DOHH2 (cell line): ENCODE measurements around the gene NAP1L5.

Experiments used
- H3F3A ChIP-seq: fragments of 200-600 bp; sonication (generic), shearing (Covaris generic); 2 replicates; pipeline ENCODE4 v1.6.0; 2016; ENCODE audit warnings: antibody characterized with exemption, mild to moderate bottlenecking; ENCODE audit not compliant: control insufficient read depth, insufficient read depth
- H3K27ac ChIP-seq: fragments of 200-600 bp; sonication (generic); 2 replicates; pipeline ENCODE4 v1.5.1; 2014; ENCODE audit warnings: low read depth, mild to moderate bottlenecking, low read length, moderate library complexity
- H3K27me3 ChIP-seq: fragments of 200-600 bp; sonication (generic); 2 replicates; pipeline ENCODE4 v1.6.1; 2014; ENCODE audit warnings: mild to moderate bottlenecking, low read length, mixed read lengths; ENCODE audit not compliant: control insufficient read depth
- H3K36me3 ChIP-seq: fragments of 200-600 bp; sonication (generic); 2 replicates; pipeline ENCODE4 v1.6.1; 2014; ENCODE audit warnings: mild to moderate bottlenecking, low read length, moderate library complexity, mixed read lengths; ENCODE audit not compliant: control insufficient read depth
- H3K4me1 ChIP-seq: fragments of 200-600 bp; sonication (generic); 2 replicates; pipeline ENCODE4 v1.6.1; 2014; ENCODE audit warnings: mild to moderate bottlenecking, low read length, mixed read lengths; ENCODE audit not compliant: control insufficient read depth
- H3K4me2 ChIP-seq: fragments of 200-600 bp; sonication (generic); 2 replicates; pipeline ENCODE4 v1.6.0; 2014; ENCODE audit warnings: mild to moderate bottlenecking, low read length, moderate library complexity
- H3K4me3 ChIP-seq: fragments of 200-600 bp; sonication (generic); 2 replicates; pipeline ENCODE4 v1.5.1; 2014; ENCODE audit warnings: mild to moderate bottlenecking, low read length, mixed read lengths
- H3K79me2 ChIP-seq: fragments of 200-600 bp; sonication (generic); 2 replicates; pipeline ENCODE4 v1.6.1; 2014; ENCODE audit warnings: mild to moderate bottlenecking, low read length, mixed read lengths; ENCODE audit not compliant: control insufficient read depth
- H3K9me2 ChIP-seq: fragments of 200-600 bp; sonication (generic); replicated peaks from 2 replicates; pipeline ENCODE4 v1.6.1; 2014; ENCODE audit warnings: mild to moderate bottlenecking, low read length, mixed read lengths; ENCODE audit not compliant: control insufficient read depth
- H3K9me3 ChIP-seq: fragments of 200-600 bp; sonication (generic); 2 replicates; pipeline ENCODE4 v1.6.1; 2014; ENCODE audit warnings: antibody characterized with exemption, low read length, mixed read lengths; ENCODE audit not compliant: control insufficient read depth, insufficient read depth
- H4K20me1 ChIP-seq: fragments of 200-600 bp; sonication (generic); 2 replicates; pipeline ENCODE4 v1.6.0; 2014; ENCODE audit warnings: low read depth, mild to moderate bottlenecking, antibody characterized with exemption, low read length, moderate library complexity; ENCODE audit not compliant: control insufficient read depth, insufficient read depth
- CTCF ChIP-seq: fragments of 200-600 bp; sonication (generic); IDR thresholded peaks from one replicate; pipeline ENCODE4 v1.5.1; 2014; ENCODE audit warnings: antibody characterized with exemption, mild to moderate bottlenecking, low read depth, low read length; ENCODE audit not compliant: poor library complexity, severe bottlenecking
- EZH2phosphoT487 ChIP-seq: fragments of 200-600 bp; sonication (generic); IDR thresholded peaks from 2 replicates; pipeline ENCODE4 v1.6.1; 2017; ENCODE audit warnings: borderline replicate concordance, mild to moderate bottlenecking, antibody characterized with exemption, low read length, moderate library complexity, mixed read lengths

The NAP1L5 gene

GRCh38 chr4:88742561-88742960 lies 44.9 kb upstream of the NAP1L5 start:
- H3K79me2 ChIP-seq = no peaks in the 10 kb centered on the region
- no peaks in the 10 kb centered on the region for H3K9me3 ChIP-seq
- no peaks in the 10 kb centered on the region for H3K9me2 ChIP-seq
- H3K4me3 ChIP-seq = no peak overlapping the region
- H3K4me2 ChIP-seq = no peak overlapping the region
- no peak overlapping the region for H3K27ac ChIP-seq
- TF ChIP-seq CTCF (no peak), EZH2phosphoT487 (no peak)
- H3F3A ChIP-seq = no peaks in the 10 kb centered on the region
- no peaks in the 10 kb centered on the region for H3K36me3 ChIP-seq
- H3K4me1 ChIP-seq = no peaks in the 10 kb centered on the region
- H4K20me1 ChIP-seq = no peaks in the 10 kb centered on the region
- no peaks in the 10 kb centered on the region for H3K27me3 ChIP-seq

GRCh38 chr4:88738180-88738579 lies 40.6 kb upstream of the NAP1L5 start:
- Histone ChIP-seq H3K27ac (no peak overlapping the region), H4K20me1 (no peaks in the 10 kb centered on the region), H3K4me2 (no peak overlapping the region)

GRCh38 chr4:88737307-88737941 lies 39.8 kb upstream of the NAP1L5 start:
- 0 out of 2 replicates have a peak, but pooled peaks cover 3% of the 10 kb centered on the region for H3K4me1 ChIP-seq
- no peak overlapping the region for H3K4me3 ChIP-seq
- H3K9me3 ChIP-seq = no peaks in the 10 kb centered on the region
- H3F3A ChIP-seq = no peaks in the 10 kb centered on the region
- H4K20me1 ChIP-seq = no peaks in the 10 kb centered on the region
- no peak overlapping the region for H3K27ac ChIP-seq
- H3K36me3 ChIP-seq = no peaks in the 10 kb centered on the region
- H3K27me3 ChIP-seq = no peaks in the 10 kb centered on the region
- H3K9me2 ChIP-seq = no peaks in the 10 kb centered on the region
- no peaks in the 10 kb centered on the region for H3K79me2 ChIP-seq
- H3K4me2 ChIP-seq = no peak overlapping the region
- no peak for TF ChIP-seq CTCF
- no peak for TF ChIP-seq EZH2phosphoT487

More at GRCh38 chr4:88738180-88738579, 40.6 kb upstream of the NAP1L5 start:
- Histone ChIP-seq H3K9me3 (no peaks in the 10 kb centered on the region), H3K4me3 (no peak overlapping the region), H3K36me3 (no peaks in the 10 kb centered on the region), H3F3A (no peaks in the 10 kb centered on the region), H3K27me3 (no peaks in the 10 kb centered on the region), H3K79me2 (no peaks in the 10 kb centered on the region), H3K9me2 (no peaks in the 10 kb centered on the region), H3K4me1 (0 out of 2 replicates have a peak, but pooled peaks cover 3% of the 10 kb centered on the region)
- no peak for TF ChIP-seq CTCF
- no peak for TF ChIP-seq EZH2phosphoT487
